HepG2 (cell line): ENCODE data around the gene PIANP. TPM values are rescaled to one million over a fixed set of nuclear protein-coding genes. Genes with fewer than 3 reads are reported as not detected.

Experiments
- ATF3 ChIP-seq: sonication (generic); formaldehyde crosslinking; IDR thresholded peaks from 2 replicates; pipeline ENCODE4 v1.4.0; 2020; ENCODE audit warnings: missing genetic modification reagents
- CSRNP1 ChIP-seq: sonication (generic); formaldehyde crosslinking; IDR thresholded peaks from 2 replicates; pipeline ENCODE4 v1.8.1; 2023; ENCODE audit warnings: mild to moderate bottlenecking, missing genetic modification reagents
- EEA1 ChIP-seq: sonication (generic); formaldehyde crosslinking; IDR thresholded peaks from 2 replicates; pipeline ENCODE4 v1.5.1; 2020; ENCODE audit warnings: mild to moderate bottlenecking, missing genetic modification reagents, borderline replicate concordance
- ELK4 ChIP-seq: sonication (generic); formaldehyde crosslinking; IDR thresholded peaks from 2 replicates; pipeline ENCODE4 v1.9.0; 2021; ENCODE audit warnings: missing genetic modification reagents, borderline replicate concordance
- FOXK2 ChIP-seq: fragments of 450-650 bp; IDR thresholded peaks from 2 replicates; pipeline ENCODE4 v1.6.1; 2016
- GZF1 ChIP-seq: sonication (generic); formaldehyde crosslinking; IDR thresholded peaks from 2 replicates; pipeline ENCODE4 v1.5.1; 2020; ENCODE audit warnings: mild to moderate bottlenecking, missing genetic modification reagents
- HDAC6 ChIP-seq: fragments of 200-600 bp; sonication (generic); IDR thresholded peaks from 2 replicates; pipeline ENCODE4 v1.7.0; 2017; ENCODE audit warnings: mild to moderate bottlenecking, antibody characterized with exemption, low read length, low read depth
- HOXA5 ChIP-seq: sonication (generic); formaldehyde crosslinking; IDR thresholded peaks from 2 replicates; pipeline ENCODE4 v1.4.0; 2020; ENCODE audit warnings: missing genetic modification reagents
- IKZF1 ChIP-seq: fragments of 450-650 bp; IDR thresholded peaks from 2 replicates; pipeline ENCODE4 v1.7.1; 2016
- KMT2B ChIP-seq: IDR thresholded peaks from 2 replicates; pipeline ENCODE4 v1.6.1; 2016; ENCODE audit warnings: missing genetic modification reagents, missing compliant biosample characterization
- NCOR1 ChIP-seq: fragments of 200-600 bp; sonication (generic); IDR thresholded peaks from 2 replicates; pipeline ENCODE4 v1.7.0; 2017; ENCODE audit warnings: antibody characterized with exemption, low read length, borderline replicate concordance
- NFE2 ChIP-seq: sonication (generic); formaldehyde crosslinking; IDR thresholded peaks from 2 replicates; pipeline ENCODE4 v1.4.0; 2020; ENCODE audit warnings: missing genetic modification reagents
- PCBP1 ChIP-seq: fragments of 200-400 bp; formaldehyde crosslinking; IDR thresholded peaks from 2 replicates; pipeline ENCODE4 v1.6.1; 2017; ENCODE audit warnings: mild to moderate bottlenecking, low read depth, low read length, borderline replicate concordance
- SAP130 ChIP-seq: IDR thresholded peaks from 2 replicates; pipeline ENCODE4 v1.6.1; 2016; ENCODE audit warnings: low read depth
- SATB2 ChIP-seq: sonication (generic); formaldehyde crosslinking; IDR thresholded peaks from 2 replicates; pipeline ENCODE4 v1.5.0; 2020; ENCODE audit warnings: missing genetic modification reagents
- SKI ChIP-seq: fragments of 450-650 bp; IDR thresholded peaks from one replicate; pipeline ENCODE4 v1.6.1; 2018; ENCODE audit warnings: mild to moderate bottlenecking; ENCODE audit not compliant: partially characterized antibody
- U2AF1 ChIP-seq: fragments of 200-400 bp; formaldehyde crosslinking; optimal IDR thresholded peaks from 2 replicates; pipeline ENCODE3; 2017; ENCODE audit warnings: mild to moderate bottlenecking, low read depth, low read length
- ZKSCAN1 ChIP-seq: fragments of 150-350 bp; IDR thresholded peaks from 2 replicates; pipeline ENCODE4 v1.6.1; 2014; ENCODE audit warnings: low read length
- ZNF10 ChIP-seq: sonication (generic); formaldehyde crosslinking; IDR thresholded peaks from 2 replicates; pipeline ENCODE4 v1.4.0; 2020; ENCODE audit warnings: mild to moderate bottlenecking, low read depth, missing genetic modification reagents, borderline replicate concordance
- ZNF12 ChIP-seq: sonication (generic); formaldehyde crosslinking; IDR thresholded peaks from 2 replicates; pipeline ENCODE4 v1.5.0; 2020; ENCODE audit warnings: missing genetic modification reagents
- ZNF451 ChIP-seq: sonication (generic); formaldehyde crosslinking; IDR thresholded peaks from 2 replicates; pipeline ENCODE4 v1.5.0; 2020; ENCODE audit warnings: mild to moderate bottlenecking, missing genetic modification reagents
- ZNF558 ChIP-seq: sonication (generic); formaldehyde crosslinking; IDR thresholded peaks from 2 replicates; pipeline ENCODE4 v1.9.0; 2022; ENCODE audit warnings: mild to moderate bottlenecking, missing genetic modification reagents, borderline replicate concordance
- ZNF605 ChIP-seq: sonication (generic); formaldehyde crosslinking; IDR thresholded peaks from 2 replicates; pipeline ENCODE4 v1.8.0; 2022; ENCODE audit warnings: mild to moderate bottlenecking, missing genetic modification reagents
- ZNF737 ChIP-seq: sonication (generic); formaldehyde crosslinking; IDR thresholded peaks from 2 replicates; pipeline ENCODE4 v1.5.0; 2020; ENCODE audit warnings: missing genetic modification reagents, mild to moderate bottlenecking, borderline replicate concordance
- ZNF749 ChIP-seq: sonication (generic); formaldehyde crosslinking; IDR thresholded peaks from 2 replicates; pipeline ENCODE4 v1.8.0; 2022; ENCODE audit warnings: mild to moderate bottlenecking, missing genetic modification reagents, moderate library complexity, borderline replicate concordance
- ZZZ3 ChIP-seq: sonication (generic); formaldehyde crosslinking; IDR thresholded peaks from 2 replicates; pipeline ENCODE4 v1.4.0; 2020; ENCODE audit warnings: missing genetic modification reagents, mild to moderate bottlenecking, borderline replicate concordance
- polyA plus RNA-seq, 8 experiments: library from polyadenylated mRNA; depleted of rRNA in 3 of 8; stranded (reverse) in 7 of 8; unstranded in 1 of 8; fragments of >200 nt; fragmentation: Illumina TruSeq in 4 of 8; extraction: Trizol in 4 of 8; gene quantifications; 2 replicates each; pipeline versions ENCODE4 v1.2.1 to v1.2.3, GENCODE V29; 2011 to 2016; ENCODE audit warnings: low read depth in 4 of 8, missing spikeins in 1 of 8, mixed read lengths in 1 of 8; ENCODE audit not compliant: insufficient read depth in 1 of 8
- total RNA-seq, 5 experiments: library from RNA; depleted of rRNA; stranded (reverse); fragments of >200 nt; fragmentation: Illumina TruSeq; extraction: Trizol; gene quantifications; 2 replicates each; pipeline ENCODE4 v1.2.3, GENCODE V29; 2016; ENCODE audit warnings: low read depth in 1 of 5

The PIANP gene
- total and polyA plus RNA-seq, 2 of the 13 experiments (the other 11 are each of a cell fraction or from before 2014, with no cell fraction given) = not detected

- peak; percentile 59; the same call in 1 of the 2 replicates for TF ChIP-seq EEA1 (CRISPR knock-in tag)
- TF ChIP-seq NFE2 = no peak; the same call in 1 of the 2 replicates
- TF ChIP-seq ATF3 = no peak; the same call in 1 of the 2 replicates
- peak; percentile 69; the same call in 1 of the 2 replicates for TF ChIP-seq SATB2 (CRISPR knock-in tag)
- TF ChIP-seq ZNF605 (CRISPR knock-in tag) = peak; percentile 95
- no peak for TF ChIP-seq ZNF10 (CRISPR knock-in tag)
- TF ChIP-seq SAP130 (CRISPR knock-in tag) = peak; percentile 96
- TF ChIP-seq ZNF558 = peak; percentile 75; the same call in 1 of the 2 replicates
- peak; percentile 42; the same call in 1 of the 2 replicates for TF ChIP-seq NCOR1
- peak; percentile 92; the same call in 1 of the 2 replicates for TF ChIP-seq ZZZ3 (CRISPR knock-in tag)
- peak; percentile 88; the same call in 1 of the 2 replicates for TF ChIP-seq HOXA5 (CRISPR knock-in tag)
- TF ChIP-seq ZNF749 = peak; percentile 98
- peak; percentile 96 for TF ChIP-seq CSRNP1
- TF ChIP-seq ZKSCAN1 = peak; percentile 63
- no peak for TF ChIP-seq U2AF1
- TF ChIP-seq GZF1 (CRISPR knock-in tag) = no peak
- no peak for TF ChIP-seq ZNF12 (CRISPR knock-in tag)
- TF ChIP-seq IKZF1 = no peak
- TF ChIP-seq ELK4 (CRISPR knock-in tag) = peak; percentile 20; the same call in 1 of the 2 replicates
- peak; percentile 32 for TF ChIP-seq SKI
- TF ChIP-seq FOXK2 = peak; percentile 30; the same call in 1 of the 2 replicates
- TF ChIP-seq PCBP1 = peak; percentile 37; the same call in 1 of the 2 replicates
- no peak for TF ChIP-seq HDAC6
- peak; percentile 41; the same call in 1 of the 2 replicates for TF ChIP-seq ZNF737 (CRISPR knock-in tag)
- peak; percentile 93; the same call in 1 of the 2 replicates for TF ChIP-seq ZNF451 (CRISPR knock-in tag)
- peak; percentile 90 for TF ChIP-seq KMT2B (CRISPR knock-in tag)
Measured at GRCh38 chr12:6723607-6724408, 23.2 kb upstream of the PIANP start, which contains the start of gene COPS7A (continued).
